Activated naive CD4-positive, alpha-beta T cell treated with Interleukin-2 at 50 U/mL for 16 hours (primary cell): ENCODE results near the gene FAM111A.
A peak's percentile ranks its signal among the peaks of the same experiment; 100 is the strongest.
"Not testable (repeated sequence)": the region's sequence is repeated elsewhere in the genome, so short reads cannot be mapped to it uniquely, and the experiment has no call there.

Experiments
- DNase-seq: peaks from one replicate; pipeline ENCODE4 v3.0.0-alpha.2; 2020

Gene FAM111A

GRCh38 chr11:59142530-59143507 lies at the start of gene FAM111A:
Gene FAM111A, plus strand, starts transcription at chr11:59142856. Its CDS starts 6,017 bp downstream, at chr11:59148873.
- DNase-seq: peak; percentile 82

GRCh38 chr11:59093576-59093975 lies 49.1 kb upstream of the FAM111A start:
- DNase-seq: not testable (repeated sequence)

GRCh38 chr11:59095225-59095624 lies 47.4 kb upstream of the FAM111A start:
- not testable (repeated sequence) for DNase-seq

- DNase-seq: not testable (repeated sequence)
Observed at GRCh38 chr11:59095972-59096575, 46.6 kb upstream of the FAM111A start.

GRCh38 chr11:59097113-59097708 lies 45.4 kb upstream of the FAM111A start:
- peak; percentile 72 for DNase-seq

- not testable (repeated sequence) for DNase-seq
Observed at GRCh38 chr11:59097938-59098337, 44.7 kb upstream of the FAM111A start.

GRCh38 chr11:59102259-59102765 lies 40.3 kb upstream of the FAM111A start:
- peak; percentile 69 for DNase-seq

- peak; percentile 71 for DNase-seq
Observed at GRCh38 chr11:59106363-59107336, 36.0 kb upstream of the FAM111A start, which contains the start of gene FAM111B. Gene FAM111B, plus strand, starts transcription at chr11:59107237. Its CDS starts 2,389 bp downstream, at chr11:59109626.

GRCh38 chr11:59107721-59108120 lies 34.9 kb upstream of the FAM111A start:
- peak; percentile 4 for DNase-seq

GRCh38 chr11:59112494-59112893 lies 30.2 kb upstream of the FAM111A start:
- DNase-seq: no peak

- DNase-seq: no peak
Observed at GRCh38 chr11:59114344-59114743, 28.3 kb upstream of the FAM111A start.

- no peak for DNase-seq
Observed at GRCh38 chr11:59115553-59115952, 27.1 kb upstream of the FAM111A start.

- DNase-seq: no peak
Observed at GRCh38 chr11:59117774-59118173, 24.9 kb upstream of the FAM111A start.

GRCh38 chr11:59119826-59120225 lies 22.8 kb upstream of the FAM111A start:
- DNase-seq: no peak

- peak; percentile 90 for DNase-seq
Observed at GRCh38 chr11:59135648-59136461, 6.8 kb upstream of the FAM111A start.

GRCh38 chr11:59136551-59136950 lies 6.1 kb upstream of the FAM111A start:
- not testable (repeated sequence) for DNase-seq

GRCh38 chr11:59137190-59137589 lies 5.5 kb upstream of the FAM111A start:
- no peak for DNase-seq

GRCh38 chr11:59138643-59139042 lies 4.0 kb upstream of the FAM111A start:
- DNase-seq: no peak

- no peak for DNase-seq
Observed at GRCh38 chr11:59141191-59141590, 1.5 kb upstream of the FAM111A start.

- no peak for DNase-seq
Observed at GRCh38 chr11:59141673-59142460, 789 bp upstream of the FAM111A start.
